Type B pancreatic cell (in vitro differentiated cells): ENCODE results near the gene HMCN2. TPM values are rescaled to one million over a fixed set of nuclear protein-coding genes. Genes with fewer than 3 reads are reported as not detected.
A peak's percentile ranks its signal among the peaks of the same experiment; 100 is the strongest.

Experiments used
- DNase-seq: peaks from one replicate; pipeline ENCODE4 v3.0.0; 2021; ENCODE audit warnings: mixed read lengths; ENCODE audit not compliant: unreplicated experiment; ENCODE audit errors: extremely low spot score
- H3K27ac Mint-ChIP-seq: 2 replicates; pipeline ENCODE4 v1.8.0; 2021; ENCODE audit warnings: mild to moderate bottlenecking, mixed read lengths
- H3K27me3 Mint-ChIP-seq: 2 replicates; pipeline ENCODE4 v1.8.0; 2021; ENCODE audit warnings: mixed read lengths
- H3K36me3 Mint-ChIP-seq: 2 replicates; pipeline ENCODE4 v1.8.0; 2021; ENCODE audit warnings: mixed read lengths
- H3K4me1 Mint-ChIP-seq: one replicate; pipeline ENCODE4 v1.8.0; 2021; ENCODE audit warnings: mixed read lengths; ENCODE audit not compliant: unreplicated experiment
- H3K4me3 Mint-ChIP-seq: 2 replicates; pipeline ENCODE4 v1.8.0; 2021; ENCODE audit warnings: mild to moderate bottlenecking, mixed read lengths
- H3K9me3 Mint-ChIP-seq: 2 replicates; pipeline ENCODE4 v1.8.0; 2021; ENCODE audit warnings: mixed read lengths
- total RNA-seq: library from RNA; stranded (reverse); gene quantifications from 2 replicates; pipeline ENCODE4 v1.2.1, GENCODE V29; 2021; ENCODE audit warnings: low replicate concordance
- TF ChIP-seq, protein P1 (sequence below): fragments of 200-600 bp; sonication (generic); conservative IDR thresholded peaks from 2 replicates; pipeline ENCODE4 v1.5.0; 2021; ENCODE audit warnings: antibody characterized with exemption, mild to moderate bottlenecking

The HMCN2 gene
- total RNA-seq, 1 donor from 2014 or later = 0.12 TPM

DNA sequence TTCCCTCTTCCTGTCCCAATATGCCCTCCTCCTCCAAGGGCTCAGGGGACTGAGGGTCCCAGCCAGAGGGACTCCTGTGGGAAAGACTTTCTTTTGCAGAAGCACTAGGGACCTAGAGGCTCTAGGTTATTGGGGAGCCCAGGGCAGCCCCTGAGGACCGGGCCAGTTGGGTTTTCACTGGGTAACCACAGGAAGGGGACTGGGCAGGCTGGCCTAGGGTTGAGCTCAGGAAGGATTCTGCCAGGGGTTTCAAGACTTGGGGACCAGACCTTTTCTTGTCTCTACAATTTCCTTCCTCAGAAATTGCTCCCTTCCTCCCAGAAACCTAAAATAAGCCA, 24.4 kb upstream of the HMCN2 start:
- H3K27ac Mint-ChIP-seq = no peak overlapping the region
- no peaks in the 10 kb centered on the region for H3K27me3 Mint-ChIP-seq
- H3K36me3 Mint-ChIP-seq = no peaks in the 10 kb centered on the region
- TF ChIP-seq, protein P1, sequence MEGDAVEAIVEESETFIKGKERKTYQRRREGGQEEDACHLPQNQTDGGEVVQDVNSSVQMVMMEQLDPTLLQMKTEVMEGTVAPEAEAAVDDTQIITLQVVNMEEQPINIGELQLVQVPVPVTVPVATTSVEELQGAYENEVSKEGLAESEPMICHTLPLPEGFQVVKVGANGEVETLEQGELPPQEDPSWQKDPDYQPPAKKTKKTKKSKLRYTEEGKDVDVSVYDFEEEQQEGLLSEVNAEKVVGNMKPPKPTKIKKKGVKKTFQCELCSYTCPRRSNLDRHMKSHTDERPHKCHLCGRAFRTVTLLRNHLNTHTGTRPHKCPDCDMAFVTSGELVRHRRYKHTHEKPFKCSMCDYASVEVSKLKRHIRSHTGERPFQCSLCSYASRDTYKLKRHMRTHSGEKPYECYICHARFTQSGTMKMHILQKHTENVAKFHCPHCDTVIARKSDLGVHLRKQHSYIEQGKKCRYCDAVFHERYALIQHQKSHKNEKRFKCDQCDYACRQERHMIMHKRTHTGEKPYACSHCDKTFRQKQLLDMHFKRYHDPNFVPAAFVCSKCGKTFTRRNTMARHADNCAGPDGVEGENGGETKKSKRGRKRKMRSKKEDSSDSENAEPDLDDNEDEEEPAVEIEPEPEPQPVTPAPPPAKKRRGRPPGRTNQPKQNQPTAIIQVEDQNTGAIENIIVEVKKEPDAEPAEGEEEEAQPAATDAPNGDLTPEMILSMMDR = no peak
- H3K4me1 Mint-ChIP-seq = peaks cover 20% of the 10 kb centered on the region
- no peak overlapping the region for H3K4me3 Mint-ChIP-seq
- DNase-seq = no peak
- no peaks in the 10 kb centered on the region for H3K9me3 Mint-ChIP-seq

DNA sequence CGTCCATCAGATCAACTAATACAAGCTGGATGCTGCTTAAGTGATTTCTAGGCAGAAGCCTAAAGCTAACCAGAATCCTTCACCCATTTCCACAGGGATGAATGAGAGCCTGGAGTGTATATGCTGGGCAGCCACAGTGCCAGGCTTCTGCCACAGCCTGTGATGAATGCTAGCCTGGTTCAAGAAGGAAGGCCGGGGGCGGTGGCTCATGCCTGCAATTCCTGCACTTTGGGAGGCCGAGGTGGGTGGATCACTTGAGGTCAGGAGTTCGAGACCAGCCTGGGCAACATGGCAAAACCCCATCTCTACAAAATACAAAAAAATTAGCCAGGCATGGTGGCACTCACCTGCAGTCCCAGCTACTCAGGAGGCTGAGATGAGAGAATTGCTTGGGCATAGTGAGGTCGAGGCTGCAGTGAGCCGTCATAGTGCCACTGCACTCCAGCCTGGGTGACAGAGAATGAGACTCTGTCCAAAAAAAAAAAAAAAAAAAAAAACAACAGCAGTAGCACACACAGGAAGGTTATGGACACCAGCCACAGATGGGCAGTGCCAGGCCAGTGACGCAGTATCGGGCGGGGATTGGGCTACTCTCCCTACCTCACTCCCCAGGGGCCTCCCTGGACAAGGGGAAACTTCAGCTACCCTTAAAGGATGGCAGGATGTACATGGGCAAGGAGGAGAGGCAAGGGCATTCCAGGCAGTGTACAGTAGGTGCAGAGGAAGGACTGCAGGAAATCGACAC, 23.1 kb upstream of the HMCN2 start:
- Mint-ChIP-seq H3K4me1 (peaks cover 15% of the 10 kb centered on the region), H3K27me3 (no peaks in the 10 kb centered on the region), H3K27ac (peak overlapping the region; percentile 67), H3K9me3 (no peaks in the 10 kb centered on the region), H3K4me3 (peak overlapping the region; percentile 67), H3K36me3 (no peaks in the 10 kb centered on the region)
- no peak for DNase-seq
- TF ChIP-seq, protein P1 = no peak

DNA sequence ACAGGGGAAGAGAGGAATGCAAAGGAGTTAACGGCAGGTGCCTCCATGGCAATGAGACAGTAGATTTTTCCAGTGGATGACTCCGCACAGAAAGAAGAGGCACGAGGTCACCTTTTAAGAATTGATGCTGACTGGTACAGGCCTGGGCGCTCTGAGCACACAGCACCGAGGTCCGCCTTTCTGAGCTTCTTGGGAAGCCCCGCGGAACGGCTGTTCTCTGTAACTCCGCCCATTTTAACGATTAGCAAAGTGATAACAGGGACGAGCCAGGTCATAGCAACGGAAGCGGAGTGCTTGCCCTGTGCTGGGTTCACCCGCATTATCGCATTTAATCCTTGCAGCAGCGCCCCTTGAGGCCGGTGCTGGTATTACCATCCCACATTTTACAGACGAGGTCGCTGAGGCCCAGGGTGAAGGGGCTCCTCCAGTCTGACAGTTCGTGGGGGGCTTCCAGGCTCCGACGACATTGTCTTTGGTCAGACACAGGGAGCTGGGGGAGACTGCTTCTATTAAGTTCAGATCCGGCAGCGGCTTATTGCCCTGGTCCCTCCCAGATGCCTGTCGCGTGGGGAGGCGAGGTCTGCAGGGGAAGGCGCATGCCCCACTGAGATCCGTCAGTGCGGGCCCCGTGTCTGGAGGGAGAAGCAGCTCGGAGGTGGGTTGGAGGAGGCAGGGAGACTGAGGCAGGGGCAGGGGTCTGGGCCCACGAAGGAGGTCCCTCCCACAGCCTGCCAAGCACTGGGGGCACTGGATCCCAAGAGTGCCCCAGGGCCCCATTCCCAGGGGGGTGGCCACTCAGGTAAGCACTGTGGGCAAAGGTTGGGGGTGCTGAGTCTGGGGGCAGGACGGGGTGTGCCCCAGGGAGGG, 22.3 kb upstream of the HMCN2 start:
- TF ChIP-seq, protein P1 = peak; percentile 93
- Mint-ChIP-seq H3K9me3 (no peaks in the 10 kb centered on the region), H3K4me3 (peak overlapping the region; percentile 67), H3K4me1 (peaks cover 15% of the 10 kb centered on the region), H3K27me3 (no peaks in the 10 kb centered on the region), H3K27ac (peak overlapping the region; percentile 67), H3K36me3 (no peaks in the 10 kb centered on the region)
- DNase-seq = peak; percentile 84

GRCh38 chr9:130243882-130244170, 21.7 kb upstream of the HMCN2 start:
- no peaks in the 10 kb centered on the region for H3K9me3 Mint-ChIP-seq
- no peaks in the 10 kb centered on the region for H3K27me3 Mint-ChIP-seq
- no peaks in the 10 kb centered on the region for H3K36me3 Mint-ChIP-seq
- TF ChIP-seq, protein P1 = no peak
- DNase-seq = no peak
- H3K4me3 Mint-ChIP-seq = no peak overlapping the region
- peaks cover 15% of the 10 kb centered on the region for H3K4me1 Mint-ChIP-seq
- H3K27ac Mint-ChIP-seq = no peak overlapping the region

DNA sequence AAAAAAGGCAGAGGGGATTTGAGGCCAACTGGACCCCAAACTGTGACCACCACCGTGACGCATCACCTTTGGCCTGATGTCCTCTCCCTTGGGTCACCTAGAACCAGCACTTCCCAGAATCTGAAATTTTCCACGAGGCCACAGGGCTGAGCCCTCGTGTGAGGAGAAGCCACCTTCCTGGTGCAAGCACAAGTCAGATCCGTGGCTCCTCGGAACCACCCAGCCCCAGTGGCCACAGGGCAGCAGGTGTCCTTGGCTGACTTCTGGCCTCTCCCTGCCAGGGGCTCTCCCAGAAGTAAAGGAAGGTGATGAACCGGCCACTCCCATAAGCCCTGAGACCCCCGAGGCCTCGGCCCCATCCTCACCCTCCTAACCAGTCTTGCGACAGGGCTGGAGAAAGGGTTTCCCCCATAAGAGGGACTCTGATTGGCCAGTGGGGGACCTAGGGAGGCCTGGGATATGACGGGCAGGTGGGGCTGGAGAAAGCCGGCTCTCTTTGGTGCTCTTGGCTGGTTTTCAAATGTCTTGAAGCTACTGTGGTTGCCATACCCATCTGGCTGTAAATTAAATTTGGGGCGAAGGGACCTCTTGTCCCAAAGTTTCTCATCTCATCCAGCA, 20.9 kb upstream of the HMCN2 start:
- H3K27me3 Mint-ChIP-seq = peaks cover 5% of the 10 kb centered on the region
- no peak overlapping the region for H3K4me3 Mint-ChIP-seq
- no peak overlapping the region for H3K27ac Mint-ChIP-seq
- H3K36me3 Mint-ChIP-seq = no peaks in the 10 kb centered on the region
- H3K9me3 Mint-ChIP-seq = no peaks in the 10 kb centered on the region
- H3K4me1 Mint-ChIP-seq = peaks cover 15% of the 10 kb centered on the region
- TF ChIP-seq, protein P1 = no peak
- DNase-seq = no peak
